Stimulated activated naive CD4-positive, alpha-beta T cell (primary cell): ENCODE measurements around the gene CD300C.
"Not testable (repeated sequence)": the region's sequence is repeated elsewhere in the genome, so short reads cannot be mapped to it uniquely, and the experiment has no call there.

Experiments
- DNase-seq, 6 experiments: peaks; one replicate each; lab custom pipeline; 2025; lab: John Stamatoyannopoulos, UW

The CD300C gene

GRCh38 chr17:74561586-74561985, 15.7 kb upstream of the CD300C start:
- no peak for DNase-seq

- no peak for DNase-seq
Measured at GRCh38 chr17:74558882-74559519, 13.1 kb upstream of the CD300C start.

- DNase-seq, result not testable (repeated sequence)
Measured at GRCh38 chr17:74558402-74558801, 12.5 kb upstream of the CD300C start.

GRCh38 chr17:74555427-74555940, 9.6 kb upstream of the CD300C start:
- no peak for DNase-seq

- DNase-seq, result no peak
Measured at GRCh38 chr17:74554909-74555308, 9.0 kb upstream of the CD300C start.

- DNase-seq, result no peak
Measured at GRCh38 chr17:74552037-74552436, 6.1 kb upstream of the CD300C start.

GRCh38 chr17:74550602-74551001, 4.7 kb upstream of the CD300C start:
- DNase-seq, result no peak

GRCh38 chr17:74549343-74549742, 3.4 kb upstream of the CD300C start:
- DNase-seq, result no peak

GRCh38 chr17:74547736-74548135, 1.8 kb upstream of the CD300C start:
- DNase-seq, result no peak

- no peak for DNase-seq
Measured at GRCh38 chr17:74547264-74547663, 1.3 kb upstream of the CD300C start.

- no peak for DNase-seq
Measured at GRCh38 chr17:74546586-74546985, 671 bp upstream of the CD300C start.

- no peak for DNase-seq
Measured at GRCh38 chr17:74544991-74545842, 698 bp downstream of the CD300C start.

GRCh38 chr17:74543891-74544760, 1.8 kb downstream of the CD300C start:
- no peak for DNase-seq

GRCh38 chr17:74543406-74543805, 2.5 kb downstream of the CD300C start:
- no peak for DNase-seq

GRCh38 chr17:74542727-74543383, 3.1 kb downstream of the CD300C start:
- DNase-seq, result no peak

- no peak for DNase-seq
Measured at GRCh38 chr17:74542166-74542565, 3.7 kb downstream of the CD300C start.

- no peak for DNase-seq
Measured at GRCh38 chr17:74541176-74542111, 4.5 kb downstream of the CD300C start.

- DNase-seq, result no peak
Measured at GRCh38 chr17:74539281-74539820, 6.6 kb downstream of the CD300C start.

- DNase-seq, result no peak
Measured at GRCh38 chr17:74536890-74537289, 9.0 kb downstream of the CD300C start.

- no peak for DNase-seq
Measured at GRCh38 chr17:74532115-74532514, 13.8 kb downstream of the CD300C start.
